Measurements from ENCODE around the gene ASCC2. TPM values are rescaled to one million over a fixed set of nuclear protein-coding genes. Genes with fewer than 3 reads are reported as not detected.

ASCC2 gene
- total and polyA plus RNA-seq, 2 donors (not counting 3 experiments of a cell fraction or from before 2014, with no cell fraction given), result 43.6 to 60.7 TPM

DNA sequence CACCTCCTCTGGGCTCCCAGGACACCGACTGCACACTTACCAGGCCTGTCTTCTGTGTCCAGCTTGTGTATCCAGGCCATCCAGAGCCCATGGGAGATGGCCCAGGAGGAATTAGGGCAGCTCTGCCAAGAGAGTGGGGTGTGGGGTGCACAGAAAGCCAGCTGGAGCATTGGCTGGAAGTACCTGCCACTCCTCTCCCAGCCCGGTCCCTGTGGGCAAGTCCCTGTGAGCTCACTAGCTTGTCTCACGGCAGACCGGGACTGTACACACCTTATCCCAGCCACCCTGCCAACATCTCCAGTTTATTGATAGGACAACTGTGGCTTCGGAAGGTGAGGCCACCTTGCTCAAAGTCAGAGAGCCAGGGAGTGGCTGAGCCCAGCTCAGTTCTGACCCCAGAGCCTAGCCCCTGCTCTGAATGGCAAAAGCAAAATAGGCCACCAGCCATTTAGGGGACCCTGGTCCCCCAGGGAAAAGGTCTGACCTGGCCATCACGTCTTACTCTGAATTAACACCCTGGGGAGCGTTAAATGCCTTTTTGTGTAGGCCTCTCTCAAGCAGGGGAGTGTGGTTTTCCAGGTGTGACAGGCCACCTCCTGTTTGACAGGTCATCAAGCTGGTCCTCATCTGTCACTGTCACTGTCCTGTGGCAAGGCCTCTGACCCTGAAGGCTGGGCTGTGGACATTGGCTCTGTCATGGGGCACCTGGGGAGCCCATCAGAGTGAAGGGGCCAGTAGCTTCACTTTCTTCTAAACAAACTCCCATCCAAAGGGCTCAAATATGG is 55.8 kb downstream of the ASCC2 start:
- no peaks in the 10 kb centered on the region for H3K9me1 ChIP-seq (replicated peaks; ENCODE audit: control insufficient read depth, extremely low read depth, insufficient read depth, low read length)
- FAIRE-seq (no peak), DNase-seq (ENCODE audit: low read depth, low spot score) (no peak)
- H3K4me2 ChIP-seq (ENCODE audit: insufficient read depth, low read length), result no peak overlapping the region
- no peak overlapping the region for H3K27ac ChIP-seq (ENCODE audit: insufficient read depth, low read depth, low read length)
- H3K36me3 ChIP-seq (ENCODE audit: control insufficient read depth in 2 of 2, extremely low read depth in 1 of 2, insufficient read depth in 2 of 2, low read length in 2 of 2), result no peaks in the 10 kb centered on the region
- H3K9me3 ChIP-seq (replicated peaks; ENCODE audit: control insufficient read depth, insufficient read depth, low read length), result no peaks in the 10 kb centered on the region
- no peak overlapping the region for H2AFZ ChIP-seq (ENCODE audit: low read depth, low read length)
- H3K4me3 ChIP-seq (replicated peaks in 1 of 3; ENCODE audit: insufficient read depth in 1 of 3, low read depth in 1 of 3, low read length in 3 of 3), result no peak overlapping the region
- H3K27me3 ChIP-seq (ENCODE audit: control insufficient read depth in 2 of 2, insufficient read depth in 2 of 2, low read length in 2 of 2), result no peaks in the 10 kb centered on the region
- no peaks in the 10 kb centered on the region for H4K20me1 ChIP-seq (replicated peaks; ENCODE audit: control insufficient read depth, extremely low read depth, insufficient read depth, low read length)
- no TSS peak for BruUV-seq (replicated peaks)
- no peaks in the 10 kb centered on the region for H3K79me2 ChIP-seq (ENCODE audit: control insufficient read depth, insufficient read depth, low read length)
- TF ChIP-seq JUN (IDR thresholded peaks at IDR 0.05; ENCODE audit: borderline replicate concordance, insufficient read depth, insufficient read length, low read depth), result no peak
- TF ChIP-seq, protein P1, sequence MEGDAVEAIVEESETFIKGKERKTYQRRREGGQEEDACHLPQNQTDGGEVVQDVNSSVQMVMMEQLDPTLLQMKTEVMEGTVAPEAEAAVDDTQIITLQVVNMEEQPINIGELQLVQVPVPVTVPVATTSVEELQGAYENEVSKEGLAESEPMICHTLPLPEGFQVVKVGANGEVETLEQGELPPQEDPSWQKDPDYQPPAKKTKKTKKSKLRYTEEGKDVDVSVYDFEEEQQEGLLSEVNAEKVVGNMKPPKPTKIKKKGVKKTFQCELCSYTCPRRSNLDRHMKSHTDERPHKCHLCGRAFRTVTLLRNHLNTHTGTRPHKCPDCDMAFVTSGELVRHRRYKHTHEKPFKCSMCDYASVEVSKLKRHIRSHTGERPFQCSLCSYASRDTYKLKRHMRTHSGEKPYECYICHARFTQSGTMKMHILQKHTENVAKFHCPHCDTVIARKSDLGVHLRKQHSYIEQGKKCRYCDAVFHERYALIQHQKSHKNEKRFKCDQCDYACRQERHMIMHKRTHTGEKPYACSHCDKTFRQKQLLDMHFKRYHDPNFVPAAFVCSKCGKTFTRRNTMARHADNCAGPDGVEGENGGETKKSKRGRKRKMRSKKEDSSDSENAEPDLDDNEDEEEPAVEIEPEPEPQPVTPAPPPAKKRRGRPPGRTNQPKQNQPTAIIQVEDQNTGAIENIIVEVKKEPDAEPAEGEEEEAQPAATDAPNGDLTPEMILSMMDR (IDR thresholded peaks at IDR 0.05; ENCODE audit: extremely low read depth in 1 of 2, insufficient read depth in 1 of 2, low read depth in 1 of 2, low read length in 2 of 2), result no peak
- no peak for TF ChIP-seq POLR2A (IDR thresholded peaks at IDR 0.05; ENCODE audit: low read depth, low read length)
- no peak for TF ChIP-seq MYC (IDR thresholded peaks at IDR 0.05; ENCODE audit: low read depth, low read length)
- no peak overlapping the region for H3K9ac ChIP-seq (replicated peaks; ENCODE audit: extremely low read depth, insufficient read depth, low read length)
- POLR2A ChIA-PET, result no interaction called here
- dilution Hi-C loops (cut with MboI; ENCODE audit: extremely low pct_ligation_motif_present, low sequenced_read_pairs) (no loop called here), intact Hi-C loops (cut with micrococcal nuclease) (no loop called here)
- CTCF ChIA-PET, result interaction anchor here (0.6 to 1.9 kb wide), 5 partner anchors 9 to 223 kb away, joined by 3 to 9 read pairs (median 5); no protein-coding TSS in a partner anchor
- H3K4me1 ChIP-seq (ENCODE audit: control insufficient read depth, extremely low read depth, insufficient read depth, low read length), result peaks cover 14% of the 10 kb centered on the region

Data from endothelial cell of umbilical vein (primary cell).